Right cardiac atrium (tissue), 5 donors: ENCODE data around the gene SBK1. TPM values are rescaled to one million over a fixed set of nuclear protein-coding genes. Genes with fewer than 3 reads are reported as not detected.
"Not testable (repeated sequence)": the region's sequence is repeated elsewhere in the genome, so short reads cannot be mapped to it uniquely, and the experiment has no call there.

Experiments used
- ATAC-seq, 2 donors: fragments of 200-7000 bp; cut with Tn5 transposase; one replicate each; pipeline versions ENCODE4 v1.8.0 to v1.9.1; 2020; ENCODE audit warnings: moderate library complexity in 2 of 2, mild to moderate bottlenecking in 1 of 2
- DNase-seq, 3 donors: peaks; one replicate each; pipeline ENCODE4 v3.0.0-alpha.2; 2020
- H3K27ac ChIP-seq: one replicate; pipeline ENCODE4 v1.5.1; 2013; ENCODE audit warnings: mild to moderate bottlenecking, low read length, control low read depth, moderate library complexity
- H3K27me3 ChIP-seq: one replicate; pipeline ENCODE4 v1.6.1; 2013; ENCODE audit not compliant: control insufficient read depth, insufficient read depth
- H3K4me1 ChIP-seq: one replicate; pipeline ENCODE4 v1.6.1; 2013; ENCODE audit warnings: low read length; ENCODE audit not compliant: control insufficient read depth, insufficient read depth
- H3K4me3 ChIP-seq: one replicate; pipeline ENCODE4 v1.5.1; 2013; ENCODE audit warnings: low read length, control low read depth
- H3K9me3 ChIP-seq: one replicate; pipeline ENCODE4 v1.6.1; 2013; ENCODE audit warnings: low read length; ENCODE audit not compliant: control insufficient read depth
- WGBS: extraction: QIAGEN DNeasy Blood & Tissue Kit; methylation state at CpG from one replicate; pipeline ENCODE4 v1.1.7; 2013; 5-methylcytosine and 5-hydroxymethylcytosine counted together
- intact Hi-C, 4 donors: fragments of 100-400 bp; cut with DNase I; formaldehyde crosslinking; loops; one replicate each; pipeline versions ENCODE4 v1.11.0 to v1.14.0; 2022 to 2023
- polyA plus RNA-seq: library from polyadenylated mRNA; stranded (reverse); fragments of 200-250 nt; gene quantifications from one replicate; pipeline ENCODE4 v1.2.3, GENCODE V29; 2013
- total RNA-seq, 4 donors: library from RNA; stranded (reverse); fragmentation: NEBNext Ultra II Directional; extraction: Animal tissue kit (Norgen Biotek cat#: 25700); gene quantifications; one replicate each; pipeline ENCODE4 v1.2.1, GENCODE V29; 2021
- donor health status: healthy with polysubstance abuse.
- donor health status: DM: no; HTN: yes; CAD: no.
- donor health status: DM: no; HTN: no; CAD: no.
- donor health status: DM: no; HTN: yes; CAD: no; lungs with severe emphysema.
- donor health status: DM: yes; HTN: yes; CAD: no.

SBK1 gene
- total and polyA plus RNA-seq, 5 donors: 0.19 to 1.3 (median 1.2) TPM

DNA sequence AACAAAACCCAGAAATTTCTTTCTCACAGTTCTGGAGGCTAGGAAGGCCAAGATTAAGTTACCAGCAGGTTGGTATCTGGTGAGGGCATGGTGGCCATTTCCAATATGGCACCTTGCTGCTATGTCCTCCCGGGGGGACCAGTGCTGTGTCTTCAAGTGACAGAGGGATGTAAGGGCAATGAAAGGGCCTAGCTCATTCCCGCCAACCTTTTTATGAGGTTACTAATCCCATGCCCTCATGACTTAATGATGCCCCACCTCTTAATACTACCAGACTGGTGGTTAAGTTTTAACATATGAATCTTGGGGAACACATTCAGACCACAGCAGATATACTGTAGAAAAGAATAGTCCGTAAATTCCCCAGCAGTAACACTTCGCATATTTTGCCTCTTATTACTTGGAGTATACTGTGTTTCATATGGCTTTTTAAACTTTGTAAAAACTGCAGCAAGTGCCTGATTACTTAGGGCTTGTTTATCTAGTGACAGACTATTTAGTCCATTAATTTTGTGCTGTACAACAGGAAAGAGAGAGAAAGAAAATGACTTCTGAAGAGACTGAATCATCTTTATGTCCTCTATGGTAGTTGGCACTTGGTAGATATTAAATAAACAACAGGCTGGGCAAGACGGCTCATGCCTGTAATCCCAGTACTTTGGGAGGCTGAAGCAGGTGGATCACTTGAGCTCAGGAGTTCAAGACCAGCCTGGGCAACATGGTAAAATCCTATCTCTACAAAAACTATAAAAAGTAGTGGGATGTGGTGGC is 44.8 kb downstream of the SBK1 start:
- H3K27me3 ChIP-seq, H3K9me3 ChIP-seq, H3K4me3 ChIP-seq, ATAC-seq, H3K27ac ChIP-seq, H3K4me1 ChIP-seq, DNase-seq, intact Hi-C loops: not testable (repeated sequence)
- 84% methylated on average over 5 of the region's 5 CpGs for WGBS

DNA sequence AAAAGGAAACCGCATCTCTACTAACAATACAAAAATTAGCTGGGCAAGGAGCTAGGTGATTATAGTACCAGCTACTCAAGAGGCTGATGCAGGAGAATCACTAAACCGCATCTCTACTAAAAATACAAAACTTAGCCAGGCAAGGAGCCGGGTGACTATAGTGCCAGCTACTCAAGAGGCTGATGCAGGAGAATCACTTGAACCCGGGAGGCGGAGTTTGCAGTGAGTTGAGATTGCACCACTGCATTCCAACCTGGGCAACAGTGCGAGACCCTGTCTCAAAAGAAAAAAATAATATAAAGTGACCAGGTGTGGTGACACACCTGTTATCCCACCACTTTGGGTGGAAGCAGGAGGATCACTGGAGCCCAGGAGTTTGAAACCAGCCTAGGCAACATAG is 45.9 kb downstream of the SBK1 start:
- 92% methylated on average over 5 of the region's 6 CpGs for WGBS
- H3K9me3 ChIP-seq, H3K27ac ChIP-seq, DNase-seq, intact Hi-C loops, ATAC-seq, H3K27me3 ChIP-seq, H3K4me1 ChIP-seq, H3K4me3 ChIP-seq: not testable (repeated sequence)

DNA sequence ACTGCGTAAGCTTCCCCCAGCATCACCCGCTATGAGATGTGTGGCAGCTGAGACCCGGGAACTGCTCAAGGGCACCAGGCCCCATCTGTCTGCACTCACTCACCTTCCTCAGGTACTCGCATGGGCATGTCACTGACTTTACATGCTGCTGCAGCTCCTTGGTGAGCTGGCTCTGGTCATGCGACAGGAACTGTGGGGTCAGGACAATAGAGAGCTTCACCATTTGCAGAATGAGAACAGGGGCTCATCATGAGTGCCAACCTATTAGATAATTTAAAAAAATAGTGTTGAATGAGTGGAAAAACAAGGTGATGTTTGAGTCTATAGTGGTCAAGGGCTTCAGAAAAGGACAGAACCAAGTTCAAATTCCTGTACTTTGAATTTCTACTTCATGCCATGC is 70.3 kb downstream of the SBK1 start:
- intact Hi-C loops, H3K9me3 ChIP-seq, H3K27ac ChIP-seq, H3K27me3 ChIP-seq, H3K4me1 ChIP-seq, ATAC-seq, H3K4me3 ChIP-seq, DNase-seq: not testable (repeated sequence)
- WGBS: 89% methylated on average over 2 of the region's 5 CpGs

DNA sequence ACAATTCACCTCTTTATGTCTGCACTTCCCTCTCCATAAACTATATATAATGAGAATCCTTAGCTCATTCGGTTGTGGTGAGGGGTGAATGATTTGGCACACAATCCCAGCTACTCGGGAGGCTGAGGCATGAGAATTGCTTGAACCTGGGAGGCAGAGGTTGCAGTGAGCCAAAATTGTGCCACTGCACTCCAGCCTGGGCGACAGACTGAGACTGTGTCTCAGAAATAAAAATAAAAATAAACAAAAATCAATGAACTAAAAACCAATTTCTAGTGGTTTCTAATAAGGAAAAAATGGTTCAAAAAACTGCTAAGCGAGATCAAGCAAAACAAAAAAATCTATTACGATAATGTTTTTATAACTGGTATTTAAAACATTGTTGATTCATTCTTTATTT is 71.1 kb downstream of the SBK1 start, which contains the start of gene NPIPB6:
Gene NPIPB6, minus strand, starts transcription at position 101 of the 400 bp plus-strand sequence. CDS start 686 bp downstream, outside the sequence.
- ATAC-seq, H3K4me1 ChIP-seq, H3K4me3 ChIP-seq, H3K27ac ChIP-seq, intact Hi-C loops, H3K9me3 ChIP-seq, H3K27me3 ChIP-seq, DNase-seq: not testable (repeated sequence)
- no CpG with 5 or more reads among the region's 5 CpGs for WGBS

DNA sequence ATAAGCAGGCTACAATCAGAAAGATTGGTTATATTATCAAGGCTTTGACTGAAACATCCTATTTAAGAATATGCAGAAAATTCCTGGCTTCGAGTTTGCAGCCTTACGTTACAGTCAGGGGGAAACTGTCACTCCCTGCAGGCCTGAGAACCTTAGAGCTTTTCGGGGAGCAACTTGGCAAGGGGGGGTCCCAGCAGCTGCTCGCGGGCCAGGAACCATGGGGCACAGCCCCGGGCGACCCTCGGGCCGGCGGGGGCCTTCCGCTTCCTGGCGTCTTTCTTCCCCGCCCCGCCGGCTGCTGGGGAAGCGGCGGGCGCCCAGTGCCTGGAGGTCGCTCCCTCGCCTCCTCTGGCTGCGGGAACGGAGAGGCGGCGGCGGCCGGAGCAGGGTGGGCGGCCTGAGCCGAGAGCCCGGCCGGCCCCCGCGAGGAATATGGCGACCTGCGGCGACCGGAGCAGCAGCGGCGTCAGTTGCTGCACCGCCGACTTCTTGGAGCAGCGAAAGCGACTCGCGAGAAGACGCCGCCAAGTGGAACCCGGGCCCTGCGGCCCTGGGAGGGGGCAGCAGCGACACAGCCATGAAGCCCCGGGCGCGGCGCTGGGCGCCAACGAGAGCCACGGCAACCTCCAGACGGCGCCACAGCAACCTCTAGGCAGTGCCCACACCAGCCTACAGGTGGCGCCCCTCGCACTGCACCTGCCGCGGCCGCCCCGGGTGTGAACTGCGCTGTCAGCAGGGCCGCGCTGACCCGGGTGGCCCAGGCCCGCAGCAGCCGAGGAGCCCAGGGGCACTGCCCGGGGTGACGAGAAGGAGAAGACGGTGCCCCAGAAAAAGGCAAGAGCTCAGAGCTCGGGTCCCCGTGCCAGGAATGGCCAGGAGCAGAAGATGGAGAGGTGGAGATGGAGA is 72.2 kb downstream of the SBK1 start:
- H3K4me3 ChIP-seq, intact Hi-C loops, H3K9me3 ChIP-seq, H3K27ac ChIP-seq, H3K4me1 ChIP-seq, H3K27me3 ChIP-seq: not testable (repeated sequence)
- DNase-seq (peak in 2 of 3 donors; percentile 27 to 39), ATAC-seq (peak; percentile 97 to 98)
- 3% methylated on average over 15 of the region's 75 CpGs for WGBS

DNA sequence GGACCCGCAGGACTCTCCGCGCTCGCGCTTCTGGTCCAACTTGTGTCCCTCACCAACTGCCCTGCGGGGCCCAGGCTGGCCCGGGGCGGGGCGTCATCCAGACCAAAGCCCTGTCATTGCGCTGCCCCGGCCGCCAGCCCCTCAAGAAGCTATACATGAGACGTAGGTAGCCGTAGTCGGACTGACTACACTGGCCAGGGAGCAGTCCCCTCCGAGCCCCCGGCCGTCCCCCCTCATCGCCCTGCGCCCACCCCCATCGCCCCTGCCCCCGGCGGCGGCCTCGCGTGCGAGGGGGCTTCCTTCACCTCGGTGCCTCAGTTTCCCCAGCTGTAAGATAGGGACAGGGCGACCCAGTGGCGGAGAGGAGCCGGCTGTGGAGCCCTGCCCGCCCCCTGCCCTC is 75.6 kb downstream of the SBK1 start:
- intact Hi-C loops, H3K27ac ChIP-seq, H3K27me3 ChIP-seq, H3K9me3 ChIP-seq, H3K4me1 ChIP-seq, H3K4me3 ChIP-seq: not testable (repeated sequence)
- ATAC-seq (peak; percentile 13 to 14), DNase-seq (peak; percentile 4 to 21 (median 9))
- 30% methylated on average over 24 of the region's 32 CpGs for WGBS

Other genes starting within 250 kb of the SBK1 start
- gene GSG1L, start 228.8 kb upstream of the SBK1 start, total RNA-seq: 10 to 100 TPM; 29.5 to 44.8 (median 35.0) TPM
- gene GSG1L, start 228.8 kb upstream of the SBK1 start, polyA plus RNA-seq: 30.4 TPM
- 10 to 100 TPM; 30.2 to 36.4 (median 33.6) TPM for gene XPO6, start 80.6 kb upstream of the SBK1 start, total RNA-seq
- gene XPO6, start 80.6 kb upstream of the SBK1 start, polyA plus RNA-seq: 19.9 TPM
- gene NPIPB6, start 71.0 kb downstream of the SBK1 start, total RNA-seq: 1 to 10 TPM in 1 of 4 donors, under 1 TPM in 1, not detected in 2; 0.94 to 1.4 TPM
- gene NPIPB6, start 71.0 kb downstream of the SBK1 start, polyA plus RNA-seq: 0.45 TPM
- 10 to 100 TPM; 17.4 to 54.2 (median 28.0) TPM for gene EIF3CL, start 111.3 kb downstream of the SBK1 start, total RNA-seq
- gene EIF3CL, start 111.3 kb downstream of the SBK1 start, polyA plus RNA-seq: 43.7 TPM
- not detected for gene NPIPB7, start 179.8 kb downstream of the SBK1 start, total RNA-seq
- not detected for gene NPIPB7, start 179.8 kb downstream of the SBK1 start, polyA plus RNA-seq
- 10 to 100 TPM; 10.0 to 17.9 (median 13.9) TPM for gene CLN3, start 199.5 kb downstream of the SBK1 start, total RNA-seq
- gene CLN3, start 199.5 kb downstream of the SBK1 start, polyA plus RNA-seq: 12.4 TPM
- 1 to 10 TPM in 1 of 4 donors, under 1 TPM in 3; 0.37 to 1.0 (median 0.87) TPM for gene APOBR, start 202.1 kb downstream of the SBK1 start, total RNA-seq
- gene APOBR, start 202.1 kb downstream of the SBK1 start, polyA plus RNA-seq: 0.68 TPM
- not detected for gene IL27, start 214.3 kb downstream of the SBK1 start, total RNA-seq
- gene IL27, start 214.3 kb downstream of the SBK1 start, polyA plus RNA-seq: not detected
- 10 to 100 TPM; 63.7 to 69.8 (median 66.3) TPM for gene NUPR1, start 246.4 kb downstream of the SBK1 start, total RNA-seq
- gene NUPR1, start 246.4 kb downstream of the SBK1 start, polyA plus RNA-seq: 106 TPM